ENCODE measurements around the gene DMRT1.

Gene DMRT1

DNA sequence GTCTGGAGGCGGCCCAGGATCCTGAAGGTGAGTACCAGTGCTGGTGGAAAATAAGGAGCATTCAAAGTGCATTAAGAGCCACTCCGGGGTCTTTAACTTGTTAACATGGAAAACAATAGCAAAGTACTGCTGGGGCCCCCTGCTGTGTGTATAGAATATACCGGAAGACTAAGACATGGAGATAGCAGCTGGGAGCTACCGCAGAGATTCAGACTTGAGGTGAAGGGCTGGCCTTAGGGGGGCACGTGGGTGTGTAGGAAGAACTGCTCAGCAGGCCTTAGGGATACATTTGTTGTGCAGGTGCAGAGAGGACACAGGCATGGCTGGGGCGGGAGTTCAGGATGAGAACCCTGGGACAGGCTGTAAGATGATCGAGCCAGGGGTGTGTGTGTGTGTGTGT is 1.2 kb upstream of the DMRT1 start:
- no peak for TF ChIP-seq CTCF (IDR thresholded peaks at IDR 0.05; ENCODE audit: low read depth, low read length, missing control alignments)
- H3K4me3 ChIP-seq (replicated peaks; ENCODE audit: low read depth, low read length): no peak overlapping the region
- DNase-seq (ENCODE audit: extremely low read depth, low read depth): no peak

- no peak for DNase-seq (ENCODE audit: extremely low read depth, low read depth)
- no peak for TF ChIP-seq CTCF (IDR thresholded peaks at IDR 0.05; ENCODE audit: low read depth, low read length, missing control alignments)
- no peak overlapping the region for H3K4me3 ChIP-seq (replicated peaks; ENCODE audit: low read depth, low read length)
Observed at GRCh38 chr9:842635-843426, 1.3 kb downstream of the DMRT1 start.

GRCh38 chr9:843427-843785 is 1.9 kb downstream of the DMRT1 start:
- no peak for DNase-seq (ENCODE audit: extremely low read depth, low read depth)
- TF ChIP-seq CTCF (IDR thresholded peaks at IDR 0.05; ENCODE audit: low read depth, low read length, missing control alignments): no peak

DNA sequence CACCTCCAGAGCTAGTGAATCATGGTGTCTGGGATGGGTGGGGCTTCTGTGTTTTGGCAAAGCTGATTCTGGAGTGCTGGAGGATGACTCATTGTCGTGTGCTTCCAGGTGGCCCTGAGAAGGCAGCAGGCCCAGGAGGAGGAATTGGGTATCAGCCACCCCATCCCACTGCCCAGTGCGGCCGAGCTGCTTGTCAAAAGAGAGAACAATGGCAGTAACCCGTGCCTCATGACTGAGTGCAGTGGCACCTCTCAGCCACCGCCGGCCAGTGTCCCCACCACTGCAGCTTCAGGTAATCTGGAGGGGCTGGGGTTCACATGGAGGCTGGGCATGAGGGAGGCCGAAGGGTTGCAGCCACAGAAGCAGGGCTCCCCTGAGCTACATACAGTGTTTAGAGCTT is 5.4 kb downstream of the DMRT1 start:
- no peak overlapping the region for H3K4me3 ChIP-seq (replicated peaks; ENCODE audit: low read depth, low read length)
- DNase-seq (ENCODE audit: extremely low read depth, low read depth): no peak
- TF ChIP-seq CTCF (IDR thresholded peaks at IDR 0.05; ENCODE audit: low read depth, low read length, missing control alignments): no peak

More at GRCh38 chr9:843427-843785, 1.9 kb downstream of the DMRT1 start:
- H3K4me3 ChIP-seq (replicated peaks; ENCODE audit: low read depth, low read length): no peak overlapping the region

DNA sequence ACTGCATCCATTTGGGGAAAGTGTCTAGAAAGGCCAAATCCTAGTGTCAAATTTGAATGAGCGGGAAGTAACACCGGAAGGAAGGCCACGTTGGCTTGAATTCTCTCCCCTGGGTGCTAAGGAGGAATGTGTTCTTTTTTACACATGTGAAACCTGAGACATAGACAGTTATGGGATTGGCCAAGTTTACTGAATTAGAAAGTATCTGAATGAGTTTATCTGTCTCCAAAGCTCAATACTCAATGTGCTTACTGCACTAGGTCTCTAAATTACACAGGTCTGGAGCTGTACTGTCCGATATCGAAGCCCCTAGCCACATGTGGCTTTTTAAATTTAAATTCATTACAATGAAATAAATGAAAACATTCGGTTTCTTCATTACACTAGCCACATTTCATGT is 6.0 kb downstream of the DMRT1 start:
- no peak for TF ChIP-seq CTCF (IDR thresholded peaks at IDR 0.05; ENCODE audit: low read depth, low read length, missing control alignments)
- DNase-seq (ENCODE audit: extremely low read depth, low read depth): no peak

GRCh38 chr9:849431-849830 is 7.9 kb downstream of the DMRT1 start:
- H3K4me3 ChIP-seq (replicated peaks; ENCODE audit: low read depth, low read length): no peak overlapping the region
- no peak for DNase-seq (ENCODE audit: extremely low read depth, low read depth)
- no peak for TF ChIP-seq CTCF (IDR thresholded peaks at IDR 0.05; ENCODE audit: low read depth, low read length, missing control alignments)

More for the DNA sequence above, 6.0 kb downstream of the DMRT1 start:
- no peak overlapping the region for H3K4me3 ChIP-seq (replicated peaks; ENCODE audit: low read depth, low read length)

DNA sequence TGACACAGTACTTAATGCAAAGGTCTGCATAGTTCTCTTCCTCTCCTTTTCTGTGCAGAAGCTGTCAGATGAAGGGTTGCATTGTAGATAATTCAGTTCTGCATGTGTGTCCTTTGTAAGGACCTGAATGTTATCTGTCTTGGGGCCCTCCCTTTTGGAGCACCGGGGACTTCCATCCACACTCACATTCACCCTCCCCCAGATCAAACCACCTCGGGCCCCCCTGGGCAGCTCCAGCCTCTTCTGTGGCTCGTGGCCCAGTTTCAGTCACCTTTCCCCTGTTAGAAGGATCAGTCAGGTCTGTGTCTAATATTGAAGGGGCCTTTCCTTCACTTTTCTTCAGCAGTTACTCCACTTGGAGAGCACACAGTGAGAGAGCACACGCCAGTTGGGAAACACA is 11.0 kb downstream of the DMRT1 start:
- H3K4me3 ChIP-seq (replicated peaks; ENCODE audit: low read depth, low read length): no peak overlapping the region
- no peak for TF ChIP-seq CTCF (IDR thresholded peaks at IDR 0.05; ENCODE audit: low read depth, low read length, missing control alignments)
- no peak for DNase-seq (ENCODE audit: extremely low read depth, low read depth)
